Osteoblast (primary cell): ENCODE results near the gene NDOR1. TPM values are rescaled to one million over a fixed set of nuclear protein-coding genes. Genes with fewer than 3 reads are reported as not detected.

Experiments used
- DNase-seq: peaks from one replicate; pipeline ENCODE4 v3.0.0; 2011; ENCODE audit warnings: low spot score, mixed read lengths; ENCODE audit not compliant: insufficient read length; ENCODE audit errors: missing footprints
- H2AFZ ChIP-seq: 2 replicates; pipeline ENCODE4 v1.6.0; 2011; ENCODE audit warnings: mild to moderate bottlenecking, low read length
- H3K27ac ChIP-seq: 2 replicates; pipeline ENCODE4 v1.5.1; 2011; ENCODE audit warnings: mild to moderate bottlenecking, low read depth, low read length, moderate library complexity
- H3K27me3 ChIP-seq: 2 replicates; pipeline ENCODE4 v1.6.0; 2012; ENCODE audit warnings: mild to moderate bottlenecking, control low read depth, inconsistent platforms, low read length, moderate library complexity; ENCODE audit not compliant: insufficient read depth
- H3K36me3 ChIP-seq: 2 replicates; pipeline ENCODE4 v1.5.1; 2011; ENCODE audit warnings: mild to moderate bottlenecking, low read length, control low read depth, moderate library complexity; ENCODE audit not compliant: insufficient read depth
- H3K4me1 ChIP-seq: 2 replicates; pipeline ENCODE4 v1.5.1; 2011; ENCODE audit warnings: mild to moderate bottlenecking, low read length, control low read depth, moderate library complexity; ENCODE audit not compliant: insufficient read depth
- H3K4me2 ChIP-seq: 2 replicates; pipeline ENCODE4 v1.6.0; 2011; ENCODE audit warnings: mild to moderate bottlenecking, low read length; ENCODE audit not compliant: insufficient read depth
- H3K4me3 ChIP-seq: fragments of 200-600 bp; sonication (generic); 3 replicates; pipeline ENCODE4 v1.5.1; 2012; ENCODE audit warnings: mild to moderate bottlenecking, low read length, inconsistent platforms; ENCODE audit not compliant: insufficient read depth
- H3K79me2 ChIP-seq: 2 replicates; pipeline ENCODE4 v1.6.0; 2012; ENCODE audit warnings: mild to moderate bottlenecking, low read length, control low read depth, inconsistent platforms; ENCODE audit not compliant: insufficient read depth
- H3K9me3 ChIP-seq: 2 replicates; pipeline ENCODE4 v1.5.1; 2011; ENCODE audit warnings: low read depth, low read length, control low read depth
- H4K20me1 ChIP-seq: 2 replicates; pipeline ENCODE4 v1.6.0; 2012; ENCODE audit warnings: mild to moderate bottlenecking, low read length, control low read depth; ENCODE audit not compliant: insufficient read depth
- total RNA-seq: library from RNA; depleted of rRNA; stranded (reverse); fragments of >200 nt; gene quantifications from 2 replicates; pipeline ENCODE4 v1.2.3, GENCODE V29; 2012
- TF ChIP-seq, protein P1 (sequence below): IDR thresholded peaks from 2 replicates; pipeline ENCODE4 v1.5.1; 2011; ENCODE audit warnings: mild to moderate bottlenecking, low read depth, low read length, moderate library complexity; ENCODE audit errors: extremely low read depth

NDOR1 gene
- total RNA-seq, 1 donor = 6.2 TPM

- H4K20me1 ChIP-seq = peaks cover 10% of the 10 kb centered on the region
- DNase-seq = no peak
- H3K27me3 ChIP-seq = no peaks in the 10 kb centered on the region
- peaks cover 3% of the 10 kb centered on the region for H3K4me1 ChIP-seq
- H3K9me3 ChIP-seq = no peaks in the 10 kb centered on the region
- TF ChIP-seq, protein P1, sequence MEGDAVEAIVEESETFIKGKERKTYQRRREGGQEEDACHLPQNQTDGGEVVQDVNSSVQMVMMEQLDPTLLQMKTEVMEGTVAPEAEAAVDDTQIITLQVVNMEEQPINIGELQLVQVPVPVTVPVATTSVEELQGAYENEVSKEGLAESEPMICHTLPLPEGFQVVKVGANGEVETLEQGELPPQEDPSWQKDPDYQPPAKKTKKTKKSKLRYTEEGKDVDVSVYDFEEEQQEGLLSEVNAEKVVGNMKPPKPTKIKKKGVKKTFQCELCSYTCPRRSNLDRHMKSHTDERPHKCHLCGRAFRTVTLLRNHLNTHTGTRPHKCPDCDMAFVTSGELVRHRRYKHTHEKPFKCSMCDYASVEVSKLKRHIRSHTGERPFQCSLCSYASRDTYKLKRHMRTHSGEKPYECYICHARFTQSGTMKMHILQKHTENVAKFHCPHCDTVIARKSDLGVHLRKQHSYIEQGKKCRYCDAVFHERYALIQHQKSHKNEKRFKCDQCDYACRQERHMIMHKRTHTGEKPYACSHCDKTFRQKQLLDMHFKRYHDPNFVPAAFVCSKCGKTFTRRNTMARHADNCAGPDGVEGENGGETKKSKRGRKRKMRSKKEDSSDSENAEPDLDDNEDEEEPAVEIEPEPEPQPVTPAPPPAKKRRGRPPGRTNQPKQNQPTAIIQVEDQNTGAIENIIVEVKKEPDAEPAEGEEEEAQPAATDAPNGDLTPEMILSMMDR = no peak
- H3K79me2 ChIP-seq = peaks cover 20% of the 10 kb centered on the region
- H3K36me3 ChIP-seq = no peaks in the 10 kb centered on the region
- no peak overlapping the region for H3K4me2 ChIP-seq
- H2AFZ ChIP-seq = no peak overlapping the region
- no peak overlapping the region for H3K4me3 ChIP-seq
- H3K27ac ChIP-seq = no peak overlapping the region
Measured at GRCh38 chr9:137235424-137236237, 30.1 kb downstream of the NDOR1 start.

- Histone ChIP-seq H3K4me2 (no peak overlapping the region), H3K4me3 (peak overlapping the region; percentile 7), H3K36me3 (no peaks in the 10 kb centered on the region), H4K20me1 (peaks cover 10% of the 10 kb centered on the region), H3K4me1 (peaks cover 3% of the 10 kb centered on the region), H3K79me2 (peaks cover 20% of the 10 kb centered on the region), H3K27ac (no peak overlapping the region), H3K9me3 (no peaks in the 10 kb centered on the region), H2AFZ (no peak overlapping the region), H3K27me3 (no peaks in the 10 kb centered on the region)
- peak; percentile 100 for DNase-seq
- TF ChIP-seq, protein P1 = peak; percentile 91
Measured at GRCh38 chr9:137236238-137236935, 30.9 kb downstream of the NDOR1 start.

DNA sequence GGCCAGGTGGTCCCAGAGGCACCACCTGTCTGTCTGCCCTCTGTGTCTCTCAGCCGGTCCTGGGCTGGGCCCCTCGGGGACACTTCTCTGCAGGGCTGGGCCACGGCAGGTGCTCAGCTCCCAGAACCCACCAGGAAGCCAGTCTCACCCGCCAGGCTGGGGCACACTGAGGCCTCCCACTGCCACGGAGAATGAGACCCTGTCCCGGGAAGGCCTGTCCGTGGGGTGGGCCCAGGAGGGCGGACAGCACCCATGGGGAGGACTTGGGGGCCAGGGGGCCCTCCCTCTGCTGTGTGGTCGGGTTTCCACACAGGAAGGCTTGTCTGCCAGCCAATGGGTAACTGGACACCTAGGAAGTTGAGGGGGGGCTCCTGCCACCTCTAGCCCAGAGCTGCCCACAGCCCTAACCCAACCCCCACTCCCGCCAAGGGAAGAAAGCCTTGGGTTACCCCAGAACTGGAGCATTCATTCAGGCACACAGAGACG, 31.5 kb downstream of the NDOR1 start:
- Histone ChIP-seq H3K27me3 (no peaks in the 10 kb centered on the region), H2AFZ (no peak overlapping the region), H3K9me3 (no peaks in the 10 kb centered on the region), H3K27ac (no peak overlapping the region), H3K79me2 (peaks cover 25% of the 10 kb centered on the region), H3K4me1 (peaks cover 3% of the 10 kb centered on the region), H3K36me3 (peaks cover 3% of the 10 kb centered on the region), H3K4me2 (no peak overlapping the region), H3K4me3 (no peak overlapping the region), H4K20me1 (peaks cover 15% of the 10 kb centered on the region)
- TF ChIP-seq, protein P1 = no peak
- DNase-seq = no peak
